ENCODE results near the gene OR14I1.
"Not testable (repeated sequence)": the region's sequence is repeated elsewhere in the genome, so short reads cannot be mapped to it uniquely, and the experiment has no call there.

OR14I1 gene

DNA sequence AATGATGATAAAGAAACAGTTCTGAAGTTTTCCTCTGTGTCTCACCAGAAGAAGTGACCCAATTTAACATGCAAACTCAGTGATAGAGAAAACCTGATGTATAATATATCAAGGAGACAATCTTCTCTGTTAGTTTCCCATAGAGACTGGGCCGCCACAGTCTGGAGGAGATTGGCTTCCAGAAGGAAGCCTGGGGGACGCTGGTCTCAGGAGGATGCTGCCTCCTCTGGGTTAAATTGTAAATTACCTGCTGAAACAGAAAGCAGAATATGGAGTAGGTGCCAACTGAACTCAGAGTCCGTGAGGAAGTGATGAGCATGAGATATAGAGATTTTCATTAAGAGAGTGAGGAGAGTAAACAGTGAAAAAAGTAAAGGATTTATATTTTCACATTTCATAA lies 15.8 kb downstream of the OR14I1 start:
- DNase-seq = peak in 1 of 2 donors; percentile 3

DNA sequence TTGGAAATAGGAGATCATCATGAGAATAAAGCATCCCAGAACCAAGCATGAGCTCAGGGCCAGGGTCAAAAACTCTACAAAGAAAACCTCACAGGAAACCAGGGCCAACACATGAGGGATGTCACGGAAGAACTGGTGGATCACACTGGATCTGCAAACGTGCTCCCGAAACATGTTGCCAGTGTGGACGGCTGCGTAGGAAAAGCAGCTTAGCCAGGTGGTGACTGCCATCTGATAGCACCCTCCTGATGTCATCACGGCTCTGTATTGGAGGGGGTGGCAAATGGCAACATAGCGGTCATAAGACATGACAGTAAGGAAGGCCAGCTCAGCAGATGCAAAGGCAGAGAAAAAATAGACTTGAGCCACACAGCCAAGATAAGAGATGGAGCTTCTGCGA lies 20.9 kb downstream of the OR14I1 start:
- no peak for DNase-seq

DNA sequence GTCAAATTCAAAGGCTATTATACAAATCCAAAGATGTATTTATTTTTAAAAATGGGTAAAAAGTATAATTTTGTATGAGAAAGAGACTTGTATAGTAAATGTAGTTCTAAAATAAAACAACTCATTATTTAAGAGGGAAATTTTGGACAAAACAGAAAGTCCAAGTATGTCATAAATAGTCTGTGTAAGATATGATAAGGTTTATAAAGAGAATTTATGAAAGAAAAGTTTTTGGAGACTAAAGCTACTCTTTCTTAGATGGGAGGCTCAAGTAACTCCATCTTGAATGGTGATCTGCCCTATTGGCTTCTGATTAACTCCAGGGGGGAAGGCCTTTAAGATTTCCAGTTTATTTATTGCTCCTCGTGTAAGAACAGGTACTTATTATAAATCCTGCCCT lies 32.6 kb downstream of the OR14I1 start:
- DNase-seq = no peak

DNA sequence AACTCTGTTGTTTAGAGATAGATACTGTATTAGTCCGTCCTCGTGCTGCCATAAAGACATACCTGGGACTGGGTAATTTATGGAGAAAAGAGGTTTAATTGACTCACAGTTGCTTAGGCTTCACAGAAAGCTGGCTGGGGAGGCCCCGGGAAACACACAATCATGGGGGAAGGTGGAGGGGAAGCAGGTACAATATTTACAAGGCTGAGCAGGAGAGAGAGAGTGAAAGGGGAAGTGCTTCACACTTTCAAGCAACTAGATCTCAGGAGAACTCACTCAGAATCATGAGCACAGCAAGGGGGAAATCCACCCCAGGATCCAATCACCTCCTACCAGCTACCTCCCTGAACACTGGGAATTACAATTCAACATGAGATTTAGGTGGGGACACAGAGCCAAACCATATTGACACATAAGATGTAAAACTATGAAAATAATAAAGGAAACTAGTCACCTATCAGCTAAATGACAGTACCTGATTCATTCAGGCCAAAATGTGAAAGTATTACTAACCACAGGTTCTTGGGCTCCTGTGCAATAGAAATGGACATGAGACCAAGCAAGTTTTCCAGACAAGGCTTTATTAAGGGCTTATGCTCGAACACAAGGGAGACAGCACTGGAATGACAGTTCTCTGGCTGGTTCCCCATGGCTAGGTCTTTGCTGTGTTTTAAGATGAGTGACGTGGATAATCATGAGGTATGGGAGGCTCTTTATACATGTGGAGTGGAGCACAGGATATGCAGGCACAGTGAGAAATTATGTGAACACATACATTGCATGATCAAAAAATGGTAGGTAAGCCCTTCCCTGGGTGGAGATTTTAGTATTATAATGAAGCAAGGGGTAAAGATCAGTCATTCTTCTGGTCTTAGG lies 38.9 kb downstream of the OR14I1 start:
- not testable (repeated sequence) for DNase-seq

DNA sequence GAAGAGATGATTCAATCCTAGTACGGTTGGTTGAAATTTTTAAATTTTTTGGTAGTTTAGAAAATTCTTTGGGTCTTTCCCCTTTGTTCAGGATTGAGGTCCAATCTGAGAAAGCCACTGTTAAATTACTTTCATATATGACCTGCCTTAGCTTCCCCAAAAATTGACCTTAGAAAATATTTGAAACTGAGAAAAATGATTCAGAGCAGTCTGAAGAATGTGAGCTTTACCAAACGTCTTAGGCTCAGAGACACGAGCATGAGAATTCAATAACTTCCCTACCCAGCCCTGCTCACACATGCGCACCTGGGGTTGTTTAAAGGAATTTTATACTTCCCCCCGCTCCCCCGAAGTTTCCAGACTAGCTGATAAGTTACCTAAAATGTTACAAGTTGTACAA lies 45.8 kb downstream of the OR14I1 start:
- not testable (repeated sequence) for DNase-seq

DNA sequence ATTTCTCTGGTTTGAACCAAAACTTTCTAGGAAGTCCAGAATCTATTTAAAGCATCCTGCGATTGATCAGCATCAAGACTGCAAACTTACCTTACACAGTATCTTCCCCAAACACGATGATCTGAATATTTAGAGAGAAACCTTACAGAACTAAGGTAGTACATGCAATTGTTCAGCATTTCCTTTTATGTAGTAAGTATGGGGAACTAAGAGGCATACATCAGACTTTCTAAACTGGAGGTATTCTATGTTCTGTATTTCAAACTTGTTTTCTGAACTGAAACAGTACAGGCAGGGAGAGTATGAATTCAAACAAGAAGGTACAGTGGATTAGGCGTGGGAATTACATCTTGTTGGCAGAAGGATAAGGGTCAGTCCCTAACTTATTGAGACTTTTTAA lies 47.2 kb downstream of the OR14I1 start, which contains the start of gene OR2T27:
Gene OR2T27, minus strand, starts transcription at position 175 of the 400 bp plus-strand sequence. CDS start 4,644 bp downstream, outside the sequence.
- DNase-seq = not testable (repeated sequence)
